ENCODE measurements around the gene IKBKE.

The IKBKE gene

GRCh38 chr1:206487970-206488369 lies 17.7 kb downstream of the IKBKE start:
- Histone ChIP-seq H3K4me3 (ENCODE audit: low read depth, low read length) (no peak overlapping the region), H3K79me2 (ENCODE audit: control insufficient read depth, insufficient read depth, low read length, poor library complexity) (no peaks in the 10 kb centered on the region), H4K8ac (ENCODE audit: low read depth, low read length) (no peak overlapping the region), H3K79me1 (ENCODE audit: low read length) (no peaks in the 10 kb centered on the region), H3K4ac (ENCODE audit: low read depth, low read length) (no peak overlapping the region), H3K14ac (ENCODE audit: low read length) (no peak overlapping the region), H2AK5ac (ENCODE audit: low read length) (no peak overlapping the region), H3K36me3 (ENCODE audit: control insufficient read depth in 1 of 2, insufficient read depth in 2 of 2, low read length in 2 of 2) (peaks cover 2 to 4% of the 10 kb centered on the region in 2 experiments), H3K4me2 (ENCODE audit: low read length) (no peak overlapping the region), H4K12ac (ENCODE audit: low read depth, low read length) (no peak overlapping the region), H3K4me1 (ENCODE audit: control insufficient read depth in 1 of 2, insufficient read depth in 2 of 2, low read length in 2 of 2) (no peaks in the 10 kb centered on the region), H2AFZ (ENCODE audit: insufficient read depth, low read length, poor library complexity) (no peak overlapping the region), H2BK5ac (ENCODE audit: low read depth, low read length, poor library complexity) (no peak overlapping the region), H4K91ac (ENCODE audit: low read depth, low read length) (no peak overlapping the region), H3K27me3 (ENCODE audit: insufficient read depth, low read length) (no peaks in the 10 kb centered on the region), H2BK12ac (ENCODE audit: low read length) (no peak overlapping the region), H3K18ac (ENCODE audit: low read length) (no peak overlapping the region), H3K23ac (ENCODE audit: low read length) (no peak overlapping the region), H3K9me3 (ENCODE audit: insufficient read depth, low read depth, low read length) (no peaks in the 10 kb centered on the region), H2BK120ac (ENCODE audit: insufficient read depth, low read length, poor library complexity) (no peak overlapping the region), H3K9ac (ENCODE audit: low read length) (no peak overlapping the region), H3K27ac (ENCODE audit: low read depth, low read length) (no peak overlapping the region)
- WGBS (ENCODE audit: extremely low coverage, insufficient coverage, insufficient read length) = no CpG with 5 or more reads among the region's 7 CpGs
- no peak for DNase-seq

GRCh38 chr1:206488466-206488865 lies 18.2 kb downstream of the IKBKE start:
- H3K36me3 ChIP-seq (ENCODE audit: control insufficient read depth in 1 of 2, insufficient read depth in 2 of 2, low read length in 2 of 2) = peaks cover 2 to 4% of the 10 kb centered on the region in 2 experiments
- no CpG with 5 or more reads among the region's 3 CpGs for WGBS (ENCODE audit: extremely low coverage, insufficient coverage, insufficient read length)
- no peak overlapping the region for H2BK5ac ChIP-seq (ENCODE audit: low read depth, low read length, poor library complexity)
- no peak overlapping the region for H3K4ac ChIP-seq (ENCODE audit: low read depth, low read length)
- H2BK12ac ChIP-seq (ENCODE audit: low read length) = no peak overlapping the region
- no peak overlapping the region for H2AFZ ChIP-seq (ENCODE audit: insufficient read depth, low read length, poor library complexity)
- no peak for DNase-seq
- H3K4me1 ChIP-seq (ENCODE audit: control insufficient read depth in 1 of 2, insufficient read depth in 2 of 2, low read length in 2 of 2) = no peaks in the 10 kb centered on the region
- H3K14ac ChIP-seq (ENCODE audit: low read length) = no peak overlapping the region
- H3K27ac ChIP-seq (ENCODE audit: low read depth, low read length) = no peak overlapping the region
- no peaks in the 10 kb centered on the region for H3K27me3 ChIP-seq (ENCODE audit: insufficient read depth, low read length)
- no peak overlapping the region for H4K91ac ChIP-seq (ENCODE audit: low read depth, low read length)
- H3K79me1 ChIP-seq (ENCODE audit: low read length) = no peaks in the 10 kb centered on the region
- no peak overlapping the region for H3K4me2 ChIP-seq (ENCODE audit: low read length)
- H3K23ac ChIP-seq (ENCODE audit: low read length) = no peak overlapping the region
- H3K18ac ChIP-seq (ENCODE audit: low read length) = no peak overlapping the region
- no peaks in the 10 kb centered on the region for H3K9me3 ChIP-seq (ENCODE audit: insufficient read depth, low read depth, low read length)
- H3K9ac ChIP-seq (ENCODE audit: low read length) = no peak overlapping the region
- no peak overlapping the region for H4K12ac ChIP-seq (ENCODE audit: low read depth, low read length)
- H2BK120ac ChIP-seq (ENCODE audit: insufficient read depth, low read length, poor library complexity) = no peak overlapping the region
- no peaks in the 10 kb centered on the region for H3K79me2 ChIP-seq (ENCODE audit: control insufficient read depth, insufficient read depth, low read length, poor library complexity)
- H2AK5ac ChIP-seq (ENCODE audit: low read length) = no peak overlapping the region
- no peak overlapping the region for H3K4me3 ChIP-seq (ENCODE audit: low read depth, low read length)
- H4K8ac ChIP-seq (ENCODE audit: low read depth, low read length) = no peak overlapping the region

DNA sequence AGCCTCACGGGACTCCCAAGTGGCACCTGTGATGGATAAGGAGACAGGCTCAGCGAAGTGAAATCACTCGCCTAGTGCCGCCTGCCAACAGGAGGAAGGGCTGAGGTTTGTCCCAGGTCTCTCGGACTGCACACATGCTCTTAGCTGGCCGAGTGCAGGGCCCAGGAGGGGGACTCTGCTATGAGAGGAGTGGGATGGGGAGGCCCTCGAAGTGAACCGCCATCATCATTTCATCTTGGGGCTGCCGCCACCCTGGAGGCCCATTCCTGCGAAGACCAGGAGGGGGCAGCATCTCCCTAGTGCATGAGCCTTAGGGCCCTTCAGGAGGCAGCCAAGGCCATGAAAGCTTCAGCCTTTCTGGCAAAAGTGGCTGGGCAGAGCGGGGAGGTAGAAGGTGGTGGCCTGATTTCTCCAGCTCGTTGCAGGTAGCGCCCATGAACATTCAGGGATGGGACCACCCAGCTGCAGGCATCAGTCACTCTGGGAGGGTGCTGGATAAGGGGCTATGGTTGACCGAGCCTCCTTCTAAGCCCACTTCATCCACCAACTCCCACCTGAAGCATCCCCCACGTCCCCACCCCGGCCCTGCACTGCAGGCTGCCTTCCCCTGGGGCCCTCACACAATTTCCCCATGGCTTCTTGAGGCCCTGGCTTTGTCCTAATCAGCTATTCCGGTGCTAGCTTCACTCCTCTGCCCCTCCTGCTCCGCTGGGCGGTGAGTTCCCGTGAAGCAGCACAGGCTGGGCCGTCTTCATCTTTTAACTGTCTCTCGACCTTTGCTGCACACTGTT lies 19.9 kb downstream of the IKBKE start:
- Histone ChIP-seq H4K8ac (ENCODE audit: low read depth, low read length) (no peak overlapping the region), H2BK5ac (ENCODE audit: low read depth, low read length, poor library complexity) (no peak overlapping the region), H2BK12ac (ENCODE audit: low read length) (no peak overlapping the region), H3K79me2 (ENCODE audit: control insufficient read depth, insufficient read depth, low read length, poor library complexity) (no peaks in the 10 kb centered on the region), H3K14ac (ENCODE audit: low read length) (no peak overlapping the region), H2AK5ac (ENCODE audit: low read length) (no peak overlapping the region), H3K4me2 (ENCODE audit: low read length) (no peak overlapping the region), H3K23ac (ENCODE audit: low read length) (no peak overlapping the region), H3K4me3 (ENCODE audit: low read depth, low read length) (no peak overlapping the region), H3K79me1 (ENCODE audit: low read length) (no peaks in the 10 kb centered on the region), H3K9me3 (ENCODE audit: insufficient read depth, low read depth, low read length) (no peaks in the 10 kb centered on the region), H3K9ac (ENCODE audit: low read length) (no peak overlapping the region), H3K27me3 (ENCODE audit: insufficient read depth, low read length) (no peaks in the 10 kb centered on the region), H4K91ac (ENCODE audit: low read depth, low read length) (no peak overlapping the region), H4K12ac (ENCODE audit: low read depth, low read length) (no peak overlapping the region), H2AFZ (ENCODE audit: insufficient read depth, low read length, poor library complexity) (no peak overlapping the region), H3K4ac (ENCODE audit: low read depth, low read length) (no peak overlapping the region), H3K36me3 (ENCODE audit: control insufficient read depth in 1 of 2, insufficient read depth in 2 of 2, low read length in 2 of 2) (peaks cover 2 to 10% of the 10 kb centered on the region in 2 experiments), H3K18ac (ENCODE audit: low read length) (no peak overlapping the region), H3K4me1 (ENCODE audit: control insufficient read depth in 1 of 2, insufficient read depth in 2 of 2, low read length in 2 of 2) (no peaks in the 10 kb centered on the region), H3K27ac (ENCODE audit: low read depth, low read length) (no peak overlapping the region), H2BK120ac (ENCODE audit: insufficient read depth, low read length, poor library complexity) (no peak overlapping the region)
- no CpG with 5 or more reads among the region's 22 CpGs for WGBS (ENCODE audit: extremely low coverage, insufficient coverage, insufficient read length)
- DNase-seq = peak; percentile 52 to 74

GRCh38 chr1:206490771-206491405 lies 20.6 kb downstream of the IKBKE start:
- Histone ChIP-seq H2BK5ac (ENCODE audit: low read depth, low read length, poor library complexity) (no peak overlapping the region), H2BK12ac (ENCODE audit: low read length) (no peak overlapping the region), H2BK120ac (ENCODE audit: insufficient read depth, low read length, poor library complexity) (no peak overlapping the region), H3K4ac (ENCODE audit: low read depth, low read length) (no peak overlapping the region), H3K4me3 (ENCODE audit: low read depth, low read length) (no peak overlapping the region), H4K91ac (ENCODE audit: low read depth, low read length) (no peak overlapping the region), H2AK5ac (ENCODE audit: low read length) (no peak overlapping the region), H3K79me2 (ENCODE audit: control insufficient read depth, insufficient read depth, low read length, poor library complexity) (no peaks in the 10 kb centered on the region), H4K8ac (ENCODE audit: low read depth, low read length) (no peak overlapping the region), H2AFZ (ENCODE audit: insufficient read depth, low read length, poor library complexity) (no peak overlapping the region), H3K36me3 (ENCODE audit: control insufficient read depth in 1 of 2, insufficient read depth in 2 of 2, low read length in 2 of 2) (peaks cover 0 to 10% of the 10 kb centered on the region in 2 experiments), H3K27ac (ENCODE audit: low read depth, low read length) (no peak overlapping the region), H3K9me3 (ENCODE audit: insufficient read depth, low read depth, low read length) (no peaks in the 10 kb centered on the region), H3K4me2 (ENCODE audit: low read length) (no peak overlapping the region), H3K23ac (ENCODE audit: low read length) (no peak overlapping the region), H3K27me3 (ENCODE audit: insufficient read depth, low read length) (no peaks in the 10 kb centered on the region), H3K9ac (ENCODE audit: low read length) (no peak overlapping the region), H3K79me1 (ENCODE audit: low read length) (no peaks in the 10 kb centered on the region), H3K18ac (ENCODE audit: low read length) (no peak overlapping the region), H3K4me1 (ENCODE audit: control insufficient read depth in 1 of 2, insufficient read depth in 2 of 2, low read length in 2 of 2) (no peaks in the 10 kb centered on the region), H4K12ac (ENCODE audit: low read depth, low read length) (no peak overlapping the region), H3K14ac (ENCODE audit: low read length) (no peak overlapping the region)
- WGBS (ENCODE audit: extremely low coverage, insufficient coverage, insufficient read length) = no CpG with 5 or more reads among the region's 12 CpGs
- no peak for DNase-seq

Measured in trophoblast cell (in vitro differentiated cells and primary cell).